GM15510 (cell line): ENCODE measurements around the gene CACNA1D.

Experiments
- POLR2A ChIP-seq: IDR thresholded peaks from 3 replicates; pipeline ENCODE4 v1.6.1; 2011; ENCODE audit warnings: borderline replicate concordance; ENCODE audit not compliant: insufficient read length; ENCODE audit errors: extremely low read depth

Gene CACNA1D

GRCh38 chr3:53599771-53600170 lies 105.4 kb downstream of the CACNA1D start:
- no peak for TF ChIP-seq POLR2A

GRCh38 chr3:53602866-53603265 lies 108.5 kb downstream of the CACNA1D start:
- TF ChIP-seq POLR2A = no peak

DNA sequence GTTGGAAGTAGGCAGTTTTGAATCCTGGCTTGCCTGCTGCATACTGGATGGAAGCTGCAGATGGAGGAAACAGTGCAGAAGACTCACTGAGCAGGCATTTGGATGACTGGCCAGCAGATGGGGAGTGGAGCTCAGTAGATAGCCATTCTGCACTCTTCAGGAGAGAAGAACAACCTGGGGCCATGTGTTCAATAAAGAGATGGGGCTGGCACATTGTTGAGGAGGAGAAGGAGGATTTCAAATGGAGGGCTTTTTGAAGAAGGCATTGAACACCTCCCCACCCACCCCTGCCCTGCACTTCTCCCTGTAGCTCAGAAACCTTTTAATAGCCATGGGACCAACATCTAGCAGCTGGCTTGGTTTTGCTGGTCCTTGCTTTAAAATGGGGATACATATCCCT lies 109.8 kb downstream of the CACNA1D start:
- no peak for TF ChIP-seq POLR2A

- no peak for TF ChIP-seq POLR2A
These were observed 112.4 kb downstream of the CACNA1D start for GRCh38 chr3:53606793-53607192.

DNA sequence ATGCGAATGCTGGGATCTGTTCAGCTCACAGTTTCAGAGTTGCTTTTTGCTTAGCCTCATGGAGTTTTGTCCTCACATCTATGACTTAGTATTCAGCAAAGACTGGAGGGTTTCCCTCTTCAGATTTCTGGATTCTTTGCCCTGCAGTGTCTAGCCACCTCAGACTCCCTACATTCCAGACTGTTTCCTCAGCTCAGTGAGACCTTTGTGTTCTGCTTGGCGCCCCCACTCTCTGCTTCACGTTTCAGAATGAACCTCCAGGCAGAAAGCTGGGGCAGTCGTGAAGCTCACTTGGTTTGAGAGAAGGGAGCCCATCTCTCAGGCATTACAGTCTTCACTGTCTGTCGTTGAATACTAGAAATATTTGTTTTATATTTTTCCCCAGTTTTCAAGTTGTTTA lies 118.1 kb downstream of the CACNA1D start:
- no peak for TF ChIP-seq POLR2A

DNA sequence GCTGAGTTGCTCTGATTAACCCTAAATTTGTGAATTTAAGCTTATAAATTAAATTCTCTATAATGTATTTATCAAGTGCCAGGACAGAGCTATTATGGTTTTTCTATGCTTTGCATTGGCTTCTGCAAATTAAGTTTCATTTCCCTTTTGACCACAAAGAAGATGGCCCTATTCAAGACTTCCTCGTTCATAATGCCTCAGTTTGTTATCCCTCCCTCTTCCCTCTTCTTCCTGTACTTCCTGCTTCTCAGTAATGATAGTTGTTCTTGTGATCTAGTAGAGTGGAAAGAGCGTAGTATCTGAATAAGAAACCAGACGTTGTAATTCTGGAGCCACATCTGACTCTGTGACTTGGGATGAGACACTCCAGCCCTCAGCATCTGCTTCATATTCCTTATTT lies 118.7 kb downstream of the CACNA1D start:
- TF ChIP-seq POLR2A = no peak

DNA sequence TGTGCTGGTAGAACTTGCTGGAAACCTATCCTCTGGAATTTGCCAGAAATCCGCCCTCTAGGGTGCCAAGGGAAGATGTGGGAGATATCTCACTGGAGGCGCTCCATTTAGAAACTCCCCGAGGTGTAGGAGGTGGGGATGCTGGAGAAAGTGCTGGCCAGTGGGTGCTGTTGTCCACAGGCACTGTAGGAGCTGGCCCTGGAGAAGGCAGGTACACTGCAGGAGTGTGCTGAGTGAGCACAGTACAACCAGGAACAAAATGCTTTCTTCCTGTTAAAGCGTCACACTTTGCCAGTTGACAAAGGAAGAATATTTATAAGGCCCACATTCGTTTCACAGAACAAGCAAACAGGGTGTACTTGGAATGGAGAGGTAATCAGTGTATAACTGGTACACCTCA lies 119.9 kb downstream of the CACNA1D start:
- TF ChIP-seq POLR2A = no peak

- no peak for TF ChIP-seq POLR2A
These were observed 121.9 kb downstream of the CACNA1D start for GRCh38 chr3:53616321-53616720.

DNA sequence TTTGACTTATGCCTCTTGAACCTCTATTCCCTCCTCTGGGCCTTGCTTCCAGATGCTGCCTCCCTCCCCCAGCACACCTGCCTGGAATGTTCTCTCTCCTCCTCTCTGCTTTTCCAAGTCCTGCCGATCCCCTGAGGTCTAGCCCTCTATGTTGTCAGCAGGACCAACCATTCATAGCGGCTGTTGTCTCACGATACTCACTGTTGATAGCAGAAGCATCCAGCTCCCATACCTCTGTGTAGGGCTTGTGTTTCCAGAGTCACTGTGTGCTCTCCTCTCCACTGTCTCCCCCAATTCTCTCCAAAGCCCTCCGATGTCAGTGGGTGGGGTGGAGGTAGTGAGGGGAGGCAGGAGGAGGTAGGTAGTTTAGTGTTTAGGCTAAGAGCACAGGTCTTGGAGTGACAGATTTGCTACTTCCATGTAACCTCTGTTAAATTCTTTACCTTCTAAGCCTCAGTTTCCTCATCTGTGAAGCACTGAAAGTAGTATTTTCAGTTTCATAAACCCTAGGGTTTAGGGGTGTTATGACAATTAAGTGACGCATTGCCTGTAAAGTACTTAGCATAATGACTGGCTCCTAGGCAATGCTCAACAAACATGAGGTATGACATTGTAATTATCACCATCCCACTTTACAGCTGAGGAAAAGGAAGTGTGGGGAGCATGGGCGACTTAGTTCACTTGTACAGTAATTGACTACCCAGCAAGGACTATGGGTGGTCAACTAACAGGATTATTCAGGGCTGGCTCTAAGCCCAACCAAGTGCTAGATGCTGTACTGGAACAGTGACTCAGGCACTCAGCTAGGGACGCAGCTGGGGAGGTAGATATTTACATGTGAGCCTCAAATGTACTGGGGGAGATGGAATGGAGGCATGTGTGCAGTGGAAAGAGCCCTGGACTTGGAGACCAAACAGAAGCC lies 122.8 kb downstream of the CACNA1D start:
- no peak for TF ChIP-seq POLR2A

- no peak for TF ChIP-seq POLR2A
These were observed 123.6 kb downstream of the CACNA1D start for GRCh38 chr3:53617893-53618523.

- no peak for TF ChIP-seq POLR2A
These were observed 124.1 kb downstream of the CACNA1D start for GRCh38 chr3:53618524-53618906.

DNA sequence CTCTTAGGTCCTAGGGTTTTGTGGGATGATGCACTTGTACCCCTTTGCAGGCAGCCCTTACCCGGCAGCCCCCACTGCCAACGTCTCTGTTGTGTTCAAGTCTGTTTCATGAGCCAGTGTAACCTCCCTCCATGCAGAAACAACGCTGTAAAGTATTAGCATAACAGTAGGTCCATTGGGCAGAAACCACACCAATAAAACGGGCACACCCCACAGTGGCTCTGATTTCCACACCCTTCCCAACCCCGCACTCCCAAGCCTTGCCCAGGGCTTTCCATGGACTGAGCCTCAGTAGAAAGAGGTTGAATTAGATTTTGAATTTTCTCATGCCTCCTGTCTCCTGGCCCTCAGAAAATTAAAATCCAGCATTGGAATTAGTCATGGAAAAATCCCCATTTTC lies 124.5 kb downstream of the CACNA1D start:
- TF ChIP-seq POLR2A = no peak

DNA sequence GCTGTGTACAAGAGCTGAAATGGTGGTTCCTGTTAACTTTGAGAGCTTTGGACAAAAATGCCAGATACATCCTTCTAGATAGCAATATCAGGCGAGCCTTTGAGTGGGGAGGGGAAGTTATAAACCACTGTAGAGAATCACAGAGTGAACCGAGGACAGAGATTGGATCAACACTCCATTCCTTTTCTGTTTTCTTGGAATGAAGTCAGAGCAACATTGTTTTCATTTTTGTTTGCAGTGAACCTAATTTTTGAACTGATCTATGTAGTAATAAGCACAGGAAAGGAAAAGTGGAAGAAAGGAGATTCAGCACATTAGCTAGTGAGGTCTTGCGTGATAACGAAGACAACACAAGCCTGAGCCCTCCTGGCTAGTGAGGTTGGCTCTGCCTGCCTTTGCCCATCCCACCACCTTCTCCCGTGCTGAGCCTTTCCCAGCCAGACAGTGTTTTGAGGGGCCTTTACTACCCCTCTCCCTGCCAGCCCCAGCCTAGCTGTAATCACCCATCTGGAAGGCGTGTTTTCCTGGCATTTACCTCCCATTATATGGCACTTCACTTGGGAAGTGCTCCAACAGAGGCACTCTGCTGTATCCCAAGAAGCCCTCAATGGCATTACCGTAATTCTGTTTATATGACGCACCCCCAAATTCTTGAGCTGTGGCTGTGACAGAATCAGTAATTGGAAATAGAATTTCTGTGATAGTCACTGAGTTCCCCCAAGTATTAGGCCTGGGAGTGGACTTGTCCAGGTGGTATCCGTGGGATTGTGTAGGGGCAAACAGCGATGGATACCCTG lies 129.8 kb downstream of the CACNA1D start:
- no peak for TF ChIP-seq POLR2A

GRCh38 chr3:53626876-53627275 lies 132.5 kb downstream of the CACNA1D start:
- TF ChIP-seq POLR2A = no peak

DNA sequence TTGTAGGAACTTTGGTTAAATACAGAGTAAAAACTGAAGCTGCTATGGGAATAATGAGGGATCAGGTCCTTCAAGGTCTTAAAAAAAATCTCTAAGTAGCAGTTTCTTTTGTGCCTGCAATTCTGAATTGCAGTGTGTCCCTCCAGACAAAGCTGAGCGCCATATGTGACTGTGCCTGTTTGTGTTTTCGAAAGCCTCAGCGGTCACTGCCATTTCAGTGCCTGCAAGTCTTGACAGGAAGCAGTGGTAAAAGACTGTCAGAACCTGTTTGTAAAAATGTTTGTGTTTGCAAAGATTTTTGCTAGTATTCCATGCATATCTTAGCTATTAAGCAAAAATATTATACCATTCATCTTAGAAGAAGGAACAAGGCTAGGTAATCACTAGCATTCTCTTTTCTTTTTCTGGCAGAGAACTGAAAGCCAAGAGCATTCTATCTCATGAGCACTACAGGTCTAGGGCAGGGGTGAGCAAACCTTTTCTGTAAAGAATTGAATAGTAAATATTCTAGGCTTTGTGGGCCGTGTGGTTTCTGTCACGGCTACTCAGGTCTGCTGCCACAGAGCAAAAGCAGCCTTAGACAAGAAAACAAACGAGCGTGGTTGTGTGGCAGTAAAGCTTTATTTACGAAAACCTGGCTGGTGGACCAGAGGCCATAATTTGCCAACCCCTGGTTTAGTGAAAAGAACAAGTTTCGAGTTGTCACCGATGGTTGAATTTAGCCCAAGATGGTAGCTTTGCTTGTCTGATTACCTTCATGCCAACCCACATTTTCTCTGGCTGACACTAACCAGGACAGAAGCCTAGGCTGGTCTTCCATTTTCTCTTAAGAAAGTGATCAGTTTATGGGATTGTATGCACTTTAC lies 134.4 kb downstream of the CACNA1D start:
- TF ChIP-seq POLR2A = no peak

DNA sequence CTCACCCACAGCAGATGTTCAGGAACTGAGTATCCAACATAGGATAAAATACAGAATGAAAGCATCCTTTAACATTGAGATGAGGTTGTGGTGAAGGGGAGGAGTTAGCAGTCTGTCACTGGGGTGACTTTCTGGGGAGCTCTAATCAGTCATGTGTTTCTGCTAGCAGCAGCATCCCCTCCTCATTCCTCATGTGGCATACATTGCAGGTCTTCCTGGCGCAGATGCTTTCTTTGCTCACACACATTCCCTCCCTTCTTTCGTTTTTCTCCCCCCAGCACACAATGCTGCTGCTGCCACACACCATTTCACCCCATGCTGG lies 135.0 kb downstream of the CACNA1D start:
- no peak for TF ChIP-seq POLR2A

GRCh38 chr3:53630547-53630946 lies 136.1 kb downstream of the CACNA1D start:
- TF ChIP-seq POLR2A = no peak
